DND-41 (cell line): ENCODE results near the gene LAMP2.

ENCODE experiments used
- CTCF ChIP-seq: IDR thresholded peaks from 2 replicates; pipeline ENCODE4 v1.5.1; 2012; ENCODE audit warnings: borderline replicate concordance, low read length, moderate library complexity, mild to moderate bottlenecking; ENCODE audit not compliant: poor library complexity, severe bottlenecking; ENCODE audit errors: extremely low read depth
- EZH2 ChIP-seq: IDR thresholded peaks from 3 replicates; pipeline ENCODE4 v1.6.1; 2012; ENCODE audit warnings: borderline replicate concordance, low read depth, mild to moderate bottlenecking, moderate library complexity, low read length, inconsistent platforms; ENCODE audit not compliant: severe bottlenecking

GRCh38 chrX:120428309-120428708, 40.8 kb downstream of the LAMP2 start:
- no peak for TF ChIP-seq CTCF
- TF ChIP-seq EZH2: no peak
